Sigmoid colon (tissue), 4 donors: ENCODE results near the gene CABLES2.

ENCODE experiments used
- EP300 ChIP-seq, 4 donors: sonication (generic); formaldehyde crosslinking; IDR thresholded peaks; one replicate each; pipeline ENCODE4 v1.6.1; 2017; ENCODE audit warnings: antibody characterized with exemption in 4 of 4
- POLR2A ChIP-seq, 2 donors: fragments of 450-650 bp; IDR thresholded peaks; one replicate each; pipeline ENCODE4 v1.6.1; 2016; ENCODE audit warnings: antibody characterized with exemption in 2 of 2, mild to moderate bottlenecking in 2 of 2, moderate library complexity in 2 of 2

- no peak for TF ChIP-seq POLR2A (IDR thresholded peaks at IDR 0.05)
- no peak for TF ChIP-seq EP300 (IDR thresholded peaks at IDR 0.05)
These were observed 46.0 kb downstream of the CABLES2 start for GRCh38 chr20:62360854-62361798.
